Karpas-422 (cell line): ENCODE measurements around the gene RILPL1. TPM values are rescaled to one million over a fixed set of nuclear protein-coding genes. Genes with fewer than 3 reads are reported as not detected.
"Not testable (repeated sequence)": the region's sequence is repeated elsewhere in the genome, so short reads cannot be mapped to it uniquely, and the experiment has no call there.

ENCODE experiments used
- DNase-seq: peaks from one replicate; pipeline ENCODE4 v3.0.0-alpha.2; 2015
- H2AFZ ChIP-seq: fragments of 200-600 bp; sonication (generic); 2 replicates; pipeline ENCODE4 v1.6.1; 2014; ENCODE audit warnings: antibody characterized with exemption, low read length, mixed read lengths
- H3K27ac ChIP-seq: fragments of 200-600 bp; sonication (generic); 2 replicates; pipeline ENCODE4 v1.5.1; 2014; ENCODE audit warnings: mild to moderate bottlenecking, low read length, moderate library complexity
- H3K27me3 ChIP-seq: fragments of 200-600 bp; sonication (generic); 2 replicates; pipeline ENCODE4 v1.6.1; 2014; ENCODE audit warnings: low read length, mixed read lengths
- H3K36me3 ChIP-seq: fragments of 200-600 bp; sonication (generic); 2 replicates; pipeline ENCODE4 v1.6.1; 2014; ENCODE audit warnings: low read length, mixed read lengths; ENCODE audit not compliant: insufficient read depth
- H3K4me1 ChIP-seq: fragments of 200-600 bp; sonication (generic); 2 replicates; pipeline ENCODE4 v1.6.1; 2014; ENCODE audit warnings: mild to moderate bottlenecking, low read length, mixed read lengths
- H3K4me2 ChIP-seq: fragments of 200-600 bp; sonication (generic); 2 replicates; pipeline ENCODE4 v1.6.1; 2014; ENCODE audit warnings: low read length, low read depth, mild to moderate bottlenecking; ENCODE audit not compliant: poor library complexity, severe bottlenecking
- H3K4me3 ChIP-seq: fragments of 200-600 bp; sonication (generic); 2 replicates; pipeline ENCODE4 v1.5.1; 2014; ENCODE audit warnings: mild to moderate bottlenecking, antibody characterized with exemption, low read length, mixed read lengths
- H3K79me2 ChIP-seq: fragments of 200-600 bp; sonication (generic); 2 replicates; pipeline ENCODE4 v1.6.1; 2014; ENCODE audit warnings: mild to moderate bottlenecking, low read length, mixed read lengths
- H3K9ac ChIP-seq: fragments of 200-600 bp; sonication (generic); 2 replicates; pipeline ENCODE4 v1.6.0; 2014; ENCODE audit warnings: low read length
- H3K9me2 ChIP-seq: fragments of 200-600 bp; sonication (generic), shearing (Covaris generic); replicated peaks from 2 replicates; pipeline ENCODE4 v1.6.0; 2014; ENCODE audit warnings: mild to moderate bottlenecking, low read length, moderate library complexity; ENCODE audit not compliant: insufficient read depth
- H3K9me3 ChIP-seq: fragments of 300-700, 200-600 bp; sonication (generic); 2 replicates; pipeline ENCODE4 v1.6.1; 2014; ENCODE audit warnings: low read length, mixed read lengths
- H4K20me1 ChIP-seq: fragments of 200-600 bp; sonication (generic); 2 replicates; pipeline ENCODE4 v1.6.1; 2014; ENCODE audit warnings: mild to moderate bottlenecking, antibody characterized with exemption, low read length, low read depth; ENCODE audit not compliant: insufficient read depth
- total RNA-seq: library from RNA; depleted of rRNA; stranded (reverse); fragments of >200 nt; shearing (Covaris generic); gene quantifications from 2 replicates; pipeline ENCODE4 v1.2.3, GENCODE V29; 2014; ENCODE audit warnings: low replicate concordance; rRNA removed

The RILPL1 gene, protein sequence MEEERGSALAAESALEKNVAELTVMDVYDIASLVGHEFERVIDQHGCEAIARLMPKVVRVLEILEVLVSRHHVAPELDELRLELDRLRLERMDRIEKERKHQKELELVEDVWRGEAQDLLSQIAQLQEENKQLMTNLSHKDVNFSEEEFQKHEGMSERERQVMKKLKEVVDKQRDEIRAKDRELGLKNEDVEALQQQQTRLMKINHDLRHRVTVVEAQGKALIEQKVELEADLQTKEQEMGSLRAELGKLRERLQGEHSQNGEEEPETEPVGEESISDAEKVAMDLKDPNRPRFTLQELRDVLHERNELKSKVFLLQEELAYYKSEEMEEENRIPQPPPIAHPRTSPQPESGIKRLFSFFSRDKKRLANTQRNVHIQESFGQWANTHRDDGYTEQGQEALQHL
- total RNA-seq = 0.07 TPM in 1 of 2 replicates, not detected in the other

DNA sequence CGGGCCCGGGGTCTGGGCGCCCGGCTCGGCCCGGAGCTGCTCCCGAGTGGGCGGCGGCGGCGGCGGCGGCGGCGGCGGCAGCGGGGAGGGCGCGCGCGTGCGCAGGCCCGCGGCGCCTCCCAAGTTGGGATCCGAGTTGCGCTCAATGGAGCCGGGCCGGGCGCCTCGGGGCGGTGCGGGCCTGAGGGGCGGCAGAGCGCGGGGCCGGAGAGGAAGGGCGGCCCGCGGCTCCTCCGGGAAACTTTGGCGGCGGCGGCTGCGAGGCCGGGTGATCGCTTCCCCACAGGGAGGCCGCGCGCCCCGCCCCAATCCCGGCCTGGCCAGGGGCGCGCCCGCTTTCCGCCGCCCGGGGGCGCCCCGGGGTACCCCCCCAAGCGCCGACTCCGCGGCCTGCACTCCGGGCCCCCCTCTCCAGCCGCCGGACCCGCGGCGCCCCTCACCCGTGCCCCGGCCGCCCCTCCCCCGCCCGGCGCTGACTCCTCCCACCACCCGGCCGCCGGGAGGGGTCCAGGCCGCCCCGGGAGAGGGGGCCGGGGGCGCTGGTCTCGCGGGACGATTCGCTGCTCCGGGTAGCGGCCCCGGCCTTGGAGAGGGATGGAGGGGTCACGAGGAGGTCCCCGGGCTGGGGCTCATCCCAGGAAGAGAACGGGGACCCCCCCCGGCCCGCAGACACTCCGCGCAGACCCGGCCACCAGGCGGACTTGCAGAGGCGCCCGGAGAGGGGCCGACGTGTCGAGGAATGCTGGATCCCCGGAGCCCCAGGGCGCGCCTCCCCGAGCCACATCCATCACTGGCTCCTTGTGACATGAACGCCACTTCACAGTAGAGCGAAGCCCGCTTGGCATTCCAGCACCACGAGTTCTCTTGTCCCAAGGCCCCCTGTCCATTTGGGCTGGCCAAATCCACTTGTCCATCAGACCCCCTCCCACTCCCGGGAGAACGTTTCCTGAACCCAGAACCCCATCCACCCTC, at the start of gene RILPL1:
Gene RILPL1 (minus strand): TSS at position 48 of the 972 bp plus-strand sequence. CDS start 237 bp downstream, outside the sequence.
- H3K9me3 ChIP-seq = no peaks in the 10 kb centered on the region
- peak within 1 kb of the TSS; percentile 50 for H3K4me2 ChIP-seq
- no peak within 1 kb of the TSS for H3K27ac ChIP-seq
- H4K20me1 ChIP-seq = no peaks in the 10 kb centered on the region
- H3K4me3 ChIP-seq = peak within 1 kb of the TSS; percentile 47; the same call in 1 of the 2 replicates
- DNase-seq = peak; percentile 61
- H3K27me3 ChIP-seq = no peaks in the 10 kb centered on the region
- no peaks in the 10 kb centered on the region for H3K79me2 ChIP-seq
- H3K9me2 ChIP-seq = no peaks in the 10 kb centered on the region
- H3K36me3 ChIP-seq = no peaks in the 10 kb centered on the region
- H3K9ac ChIP-seq = peak within 1 kb of the TSS; percentile 35; the same call in 1 of the 2 replicates
- H2AFZ ChIP-seq = no peak within 1 kb of the TSS
- H3K4me1 ChIP-seq = no peaks in the 10 kb centered on the region

DNA sequence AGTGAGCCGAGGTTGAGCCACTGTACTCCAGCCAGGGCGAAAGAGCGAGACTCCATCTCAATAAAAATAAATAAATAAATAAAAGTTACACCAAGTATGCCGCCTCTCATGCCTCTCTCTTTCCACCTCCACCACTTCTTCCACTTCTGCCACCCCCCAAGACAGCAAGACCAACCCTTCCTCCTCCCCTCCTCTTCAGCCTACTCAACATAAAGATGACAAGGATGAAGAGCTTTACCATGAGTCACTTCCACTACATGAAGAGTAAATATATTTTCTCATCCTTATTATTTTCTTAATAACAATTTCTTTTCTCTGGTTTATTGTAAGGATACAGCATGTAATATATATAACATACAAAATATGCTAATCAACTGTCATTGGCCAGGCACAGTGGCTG, 47.3 kb upstream of the RILPL1 start:
- Histone ChIP-seq H3K4me2 (no peak overlapping the region), H3K9me3 (no peaks in the 10 kb centered on the region), H3K4me1 (peaks cover 18% of the 10 kb centered on the region), H3K9ac (no peak overlapping the region), H3K4me3 (no peak overlapping the region), H2AFZ (no peak overlapping the region), H3K9me2 (no peaks in the 10 kb centered on the region), H3K27me3 (no peaks in the 10 kb centered on the region; the same call in 1 of the 2 replicates), H3K27ac (no peak overlapping the region), H3K36me3 (no peaks in the 10 kb centered on the region), H4K20me1 (peaks cover 11% of the 10 kb centered on the region; the same call in 1 of the 2 replicates), H3K79me2 (peaks cover 27% of the 10 kb centered on the region)
- DNase-seq = no peak

DNA sequence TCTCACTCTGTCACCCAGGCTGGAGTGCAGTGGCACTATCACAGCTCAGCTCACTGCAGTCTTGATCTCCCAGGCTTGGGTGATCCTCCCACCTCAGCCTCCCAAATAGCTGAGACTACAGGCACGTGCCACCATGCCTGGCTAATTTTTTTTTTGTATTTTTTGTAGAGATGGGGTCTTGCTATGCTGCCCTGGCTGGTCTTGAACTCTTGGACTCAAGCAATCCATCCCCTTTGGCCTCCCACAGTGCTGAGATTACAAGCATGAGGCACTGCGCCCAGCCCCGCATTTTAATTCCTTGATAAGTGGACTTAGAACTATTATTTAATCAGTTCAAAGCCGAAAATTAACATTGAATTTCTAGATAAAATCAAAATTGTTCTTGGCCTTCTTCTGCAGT, 45.3 kb upstream of the RILPL1 start:
- not testable (repeated sequence) for DNase-seq, H3K4me2 ChIP-seq, H3K79me2 ChIP-seq

DNA sequence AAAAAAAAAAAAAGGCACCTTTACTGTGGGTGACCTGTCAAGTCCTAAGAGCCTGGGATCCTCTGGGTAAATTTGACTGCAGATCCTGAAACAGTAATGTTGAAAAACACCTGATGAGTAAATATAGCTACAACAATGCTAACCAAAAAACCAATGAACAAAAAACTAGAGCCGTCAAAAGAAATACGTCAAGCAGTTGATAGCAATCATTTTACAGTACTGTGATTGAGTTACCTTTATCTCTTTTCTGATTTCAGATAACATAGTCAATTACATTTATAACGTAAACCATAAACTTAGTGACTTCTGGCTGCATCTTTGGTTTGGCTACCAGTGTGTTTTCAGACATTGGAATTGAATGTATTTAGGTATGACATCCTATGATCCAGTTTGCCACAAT, 44.7 kb upstream of the RILPL1 start:
- Histone ChIP-seq H3K4me1 (peaks cover 11% of the 10 kb centered on the region), H3K4me2 (no peak overlapping the region), H3K4me3 (no peak overlapping the region), H3K79me2 (peaks cover 5% of the 10 kb centered on the region), H3K27me3 (no peaks in the 10 kb centered on the region; the same call in 1 of the 2 replicates), H3K36me3 (no peaks in the 10 kb centered on the region), H3K9me3 (no peaks in the 10 kb centered on the region), H3K9me2 (no peaks in the 10 kb centered on the region), H3K27ac (no peak overlapping the region), H3K9ac (no peak overlapping the region), H4K20me1 (no peaks in the 10 kb centered on the region), H2AFZ (no peak overlapping the region)
- no peak for DNase-seq

More for the DNA sequence above, 45.3 kb upstream of the RILPL1 start:
- H3K4me1 ChIP-seq = peaks cover 13% of the 10 kb centered on the region
- H3K36me3 ChIP-seq, H2AFZ ChIP-seq, H3K9me3 ChIP-seq, H3K9me2 ChIP-seq, H3K4me3 ChIP-seq, H3K27me3 ChIP-seq, H3K9ac ChIP-seq, H4K20me1 ChIP-seq, H3K27ac ChIP-seq: not testable (repeated sequence)

DNA sequence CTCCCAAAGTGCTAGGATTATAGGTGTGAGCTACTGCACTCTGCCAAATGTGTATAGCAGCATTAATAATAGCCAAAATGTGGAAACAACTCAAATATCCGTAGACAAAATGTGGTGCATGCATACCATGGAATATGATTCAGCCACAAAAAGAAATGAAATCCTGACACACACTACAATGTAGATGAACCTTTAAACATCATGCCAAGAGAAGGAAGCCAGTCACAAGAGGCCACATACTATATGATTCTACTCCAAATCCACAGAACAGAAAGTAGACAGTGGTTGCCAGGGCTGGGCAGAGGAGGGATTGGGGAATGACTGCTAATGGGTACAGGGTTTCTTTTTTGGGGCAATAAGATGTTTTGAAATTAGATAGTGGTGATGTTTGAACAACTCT, 43.1 kb upstream of the RILPL1 start:
- H3K36me3 ChIP-seq = no peaks in the 10 kb centered on the region
- no peak overlapping the region for H2AFZ ChIP-seq
- H3K9me2 ChIP-seq = no peaks in the 10 kb centered on the region
- H4K20me1 ChIP-seq = no peaks in the 10 kb centered on the region
- DNase-seq = no peak
- H3K4me3 ChIP-seq = no peak overlapping the region
- H3K4me2 ChIP-seq = no peak overlapping the region
- no peak overlapping the region for H3K9ac ChIP-seq
- no peaks in the 10 kb centered on the region for H3K4me1 ChIP-seq
- no peak overlapping the region for H3K27ac ChIP-seq
- H3K79me2 ChIP-seq = no peaks in the 10 kb centered on the region
- no peaks in the 10 kb centered on the region for H3K9me3 ChIP-seq
- H3K27me3 ChIP-seq = no peaks in the 10 kb centered on the region; the same call in 1 of the 2 replicates

DNA sequence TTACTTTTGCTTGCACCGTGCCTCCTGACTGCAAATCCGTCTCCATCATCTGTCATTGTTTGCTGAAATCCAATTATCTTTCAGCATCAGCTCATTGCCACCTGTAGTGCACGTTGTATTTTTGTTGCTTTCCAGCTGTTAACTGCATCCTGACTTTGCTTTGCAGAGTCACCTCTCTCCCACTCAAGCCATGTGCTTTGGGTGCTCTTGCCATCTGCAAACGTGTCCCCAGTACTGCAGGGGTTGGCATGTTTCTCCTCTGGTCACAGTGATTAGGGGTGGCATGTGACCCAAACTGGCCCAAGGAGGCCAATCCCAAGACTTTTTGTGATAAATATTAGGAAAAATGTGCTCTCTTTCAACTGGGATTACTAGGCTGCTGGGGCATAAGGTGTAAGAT, 40.4 kb upstream of the RILPL1 start:
- peaks cover 3% of the 10 kb centered on the region; the same call in 1 of the 2 replicates for H3K4me1 ChIP-seq
- H3K9ac ChIP-seq = no peak overlapping the region
- no peak overlapping the region for H3K4me2 ChIP-seq
- no peak for DNase-seq
- H3K27me3 ChIP-seq = no peaks in the 10 kb centered on the region; the same call in 1 of the 2 replicates
- H4K20me1 ChIP-seq = no peaks in the 10 kb centered on the region
- H3K27ac ChIP-seq = no peak overlapping the region
- no peak overlapping the region for H3K4me3 ChIP-seq
- no peaks in the 10 kb centered on the region for H3K36me3 ChIP-seq
- no peaks in the 10 kb centered on the region for H3K79me2 ChIP-seq
- no peaks in the 10 kb centered on the region for H3K9me3 ChIP-seq
- no peak overlapping the region for H2AFZ ChIP-seq
- H3K9me2 ChIP-seq = no peaks in the 10 kb centered on the region

DNA sequence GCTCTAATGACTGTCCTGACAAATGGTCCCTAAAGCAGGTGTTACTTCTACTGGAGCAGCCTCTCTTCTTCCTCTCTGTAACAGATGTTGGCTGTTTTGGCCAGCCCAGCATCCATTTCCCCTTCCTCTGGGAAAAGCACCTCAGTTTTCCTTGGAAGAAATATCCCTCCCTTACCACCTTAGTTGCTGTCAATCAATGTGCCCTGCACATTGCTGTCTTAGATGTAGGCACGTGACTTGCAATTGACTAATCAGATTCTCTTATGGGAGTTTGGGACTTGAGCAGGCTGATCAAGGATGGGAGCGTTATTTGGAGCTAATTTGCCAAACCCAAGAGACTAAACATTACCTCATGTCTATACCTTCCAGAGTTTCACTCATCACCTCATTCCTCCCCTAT, 38.9 kb upstream of the RILPL1 start:
- H3K36me3 ChIP-seq = no peaks in the 10 kb centered on the region
- H3K79me2 ChIP-seq = no peaks in the 10 kb centered on the region
- no peaks in the 10 kb centered on the region for H3K9me3 ChIP-seq
- H4K20me1 ChIP-seq = no peaks in the 10 kb centered on the region
- H3K27me3 ChIP-seq = no peaks in the 10 kb centered on the region; the same call in 1 of the 2 replicates
- H3K4me2 ChIP-seq = no peak overlapping the region
- no peak overlapping the region for H3K9ac ChIP-seq
- H2AFZ ChIP-seq = no peak overlapping the region
- H3K9me2 ChIP-seq = no peaks in the 10 kb centered on the region
- H3K4me3 ChIP-seq = no peak overlapping the region
- DNase-seq = no peak
- H3K27ac ChIP-seq = no peak overlapping the region
- peaks cover 3% of the 10 kb centered on the region; the same call in 1 of the 2 replicates for H3K4me1 ChIP-seq
